ENCODE results near the gene ADARB1. TPM values are rescaled to one million over a fixed set of nuclear protein-coding genes. Genes with fewer than 3 reads are reported as not detected.

The ADARB1 gene
- polyA plus RNA-seq, 1 donor (not counting 4 experiments of a cell fraction or from before 2014, with no cell fraction given) = 13.0 TPM

DNA sequence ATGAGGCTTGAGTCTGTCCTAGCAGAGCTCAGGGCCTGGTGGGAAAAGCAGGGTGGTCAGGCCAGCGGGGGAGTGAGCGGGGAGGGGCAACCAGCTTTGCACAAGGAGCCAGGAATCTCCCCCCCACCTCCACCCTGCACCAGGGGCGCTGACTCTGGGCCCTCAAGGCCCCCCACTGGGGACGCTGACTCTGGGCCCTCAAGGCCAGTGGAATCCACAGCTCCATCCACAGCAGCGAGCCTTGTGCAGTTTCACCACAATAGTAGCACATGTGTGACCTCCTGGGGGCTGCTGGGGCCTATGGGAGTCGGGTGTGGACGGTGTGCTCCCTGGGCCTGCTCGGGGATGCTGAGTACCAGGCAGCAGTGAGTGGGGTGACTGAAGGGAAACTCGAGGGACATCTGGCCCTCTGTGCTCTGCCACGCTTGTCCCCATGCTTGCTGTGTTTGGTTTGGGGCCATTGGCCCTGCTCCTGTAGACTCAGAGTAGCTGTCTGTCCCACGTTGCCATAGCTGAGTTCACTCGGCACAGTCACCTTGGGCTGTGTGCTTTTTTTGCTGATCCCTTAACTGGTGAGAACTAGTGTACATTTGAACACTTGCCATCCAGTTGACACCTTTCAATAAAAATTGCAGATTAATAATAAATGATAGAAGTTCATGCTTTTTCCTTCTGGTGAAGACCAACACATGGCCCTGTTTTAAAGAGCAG, 89.2 kb downstream of the ADARB1 start:
- FAIRE-seq = no peak
- TF ChIP-seq, protein P1, sequence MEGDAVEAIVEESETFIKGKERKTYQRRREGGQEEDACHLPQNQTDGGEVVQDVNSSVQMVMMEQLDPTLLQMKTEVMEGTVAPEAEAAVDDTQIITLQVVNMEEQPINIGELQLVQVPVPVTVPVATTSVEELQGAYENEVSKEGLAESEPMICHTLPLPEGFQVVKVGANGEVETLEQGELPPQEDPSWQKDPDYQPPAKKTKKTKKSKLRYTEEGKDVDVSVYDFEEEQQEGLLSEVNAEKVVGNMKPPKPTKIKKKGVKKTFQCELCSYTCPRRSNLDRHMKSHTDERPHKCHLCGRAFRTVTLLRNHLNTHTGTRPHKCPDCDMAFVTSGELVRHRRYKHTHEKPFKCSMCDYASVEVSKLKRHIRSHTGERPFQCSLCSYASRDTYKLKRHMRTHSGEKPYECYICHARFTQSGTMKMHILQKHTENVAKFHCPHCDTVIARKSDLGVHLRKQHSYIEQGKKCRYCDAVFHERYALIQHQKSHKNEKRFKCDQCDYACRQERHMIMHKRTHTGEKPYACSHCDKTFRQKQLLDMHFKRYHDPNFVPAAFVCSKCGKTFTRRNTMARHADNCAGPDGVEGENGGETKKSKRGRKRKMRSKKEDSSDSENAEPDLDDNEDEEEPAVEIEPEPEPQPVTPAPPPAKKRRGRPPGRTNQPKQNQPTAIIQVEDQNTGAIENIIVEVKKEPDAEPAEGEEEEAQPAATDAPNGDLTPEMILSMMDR (optimal IDR thresholded peaks at IDR 0.05 in 1 of 3, IDR thresholded peaks at IDR 0.05 in 1 of 3, conservative IDR thresholded peaks at IDR 0.05 in 1 of 3; ENCODE audit: extremely low read depth in 1 of 3, insufficient read depth in 2 of 3, low read length in 3 of 3) = no peak
- TF ChIP-seq EZH2 (IDR thresholded peaks at IDR 0.05; ENCODE audit: low read length) = no peak
- Histone ChIP-seq H3K27me3 (ENCODE audit: control insufficient read depth, extremely low read depth, insufficient read depth, low read length) (no peaks in the 10 kb centered on the region), H4K20me1 (ENCODE audit: control insufficient read depth, extremely low read depth, insufficient read depth, low read length) (no peaks in the 10 kb centered on the region), H3K4me1 (ENCODE audit: control insufficient read depth, extremely low read depth, insufficient read depth, low read length) (peaks cover 9% of the 10 kb centered on the region), H3K9me1 (ENCODE audit: control insufficient read depth, extremely low read depth, insufficient read depth, low read length) (peaks cover 2% of the 10 kb centered on the region), H3K27ac (ENCODE audit: control insufficient read depth, insufficient read depth, low read length) (no peak overlapping the region), H3K36me3 (ENCODE audit: control insufficient read depth in 2 of 2, extremely low read depth in 1 of 2, insufficient read depth in 2 of 2, low read length in 2 of 2) (peaks cover 0 to 9% of the 10 kb centered on the region in 2 experiments), H3K4me3 (ENCODE audit: control insufficient read depth in 2 of 3, extremely low read depth in 1 of 3, insufficient read depth in 2 of 3, low read depth in 1 of 3, low read length in 3 of 3) (no peak overlapping the region), H3K9me3 (ENCODE audit: control insufficient read depth, low read depth, low read length) (no peaks in the 10 kb centered on the region), H3K4me2 (ENCODE audit: control insufficient read depth, extremely low read depth, insufficient read depth, low read depth, low read length) (no peak overlapping the region), H3K9ac (ENCODE audit: control insufficient read depth, extremely low read depth, insufficient read depth, low read length) (no peak overlapping the region), H3K79me2 (ENCODE audit: control insufficient read depth, insufficient read depth, low read length) (no peaks in the 10 kb centered on the region), H2AFZ (ENCODE audit: control insufficient read depth, low read length) (no peak overlapping the region)
- no peak for DNase-seq (ENCODE audit: low read depth, low spot score)
- dilution Hi-C loops (cut with MboI; ENCODE audit: extremely low pct_ligation_motif_present, low sequenced_read_pairs) = no loop called here

DNA sequence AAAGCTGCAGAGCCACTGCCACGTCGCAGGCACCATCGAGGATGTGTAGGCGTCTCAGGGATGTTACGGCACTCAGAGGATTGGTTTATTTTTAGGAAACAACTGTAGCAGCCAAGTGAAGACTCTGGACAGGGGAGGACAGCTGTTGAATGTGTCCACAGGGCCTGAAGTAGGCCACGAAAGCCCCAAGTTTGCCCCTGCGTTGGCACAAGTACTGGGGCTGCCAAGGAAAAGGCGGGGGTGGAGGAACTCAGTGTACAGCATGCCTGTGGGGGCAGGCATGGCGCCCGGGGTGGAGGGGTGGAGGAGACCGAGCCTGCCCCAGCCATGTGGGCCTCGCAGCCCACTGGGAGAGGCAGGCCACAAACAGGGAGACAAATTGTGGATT, 89.7 kb downstream of the ADARB1 start:
- Histone ChIP-seq H3K9ac (ENCODE audit: control insufficient read depth, extremely low read depth, insufficient read depth, low read length) (no peak overlapping the region), H3K36me3 (ENCODE audit: control insufficient read depth in 2 of 2, extremely low read depth in 1 of 2, insufficient read depth in 2 of 2, low read length in 2 of 2) (peaks cover 0 to 9% of the 10 kb centered on the region in 2 experiments), H2AFZ (ENCODE audit: control insufficient read depth, low read length) (no peak overlapping the region), H3K27ac (ENCODE audit: control insufficient read depth, insufficient read depth, low read length) (no peak overlapping the region), H3K4me3 (ENCODE audit: control insufficient read depth in 2 of 3, extremely low read depth in 1 of 3, insufficient read depth in 2 of 3, low read depth in 1 of 3, low read length in 3 of 3) (no peak overlapping the region), H3K9me3 (ENCODE audit: control insufficient read depth, low read depth, low read length) (no peaks in the 10 kb centered on the region), H3K4me2 (ENCODE audit: control insufficient read depth, extremely low read depth, insufficient read depth, low read depth, low read length) (no peak overlapping the region), H4K20me1 (ENCODE audit: control insufficient read depth, extremely low read depth, insufficient read depth, low read length) (no peaks in the 10 kb centered on the region), H3K79me2 (ENCODE audit: control insufficient read depth, insufficient read depth, low read length) (no peaks in the 10 kb centered on the region), H3K27me3 (ENCODE audit: control insufficient read depth, extremely low read depth, insufficient read depth, low read length) (no peaks in the 10 kb centered on the region), H3K9me1 (ENCODE audit: control insufficient read depth, extremely low read depth, insufficient read depth, low read length) (peaks cover 2% of the 10 kb centered on the region), H3K4me1 (ENCODE audit: control insufficient read depth, extremely low read depth, insufficient read depth, low read length) (peaks cover 9% of the 10 kb centered on the region)
- dilution Hi-C loops (cut with MboI; ENCODE audit: extremely low pct_ligation_motif_present, low sequenced_read_pairs) = no loop called here
- no peak for FAIRE-seq
- TF ChIP-seq, protein P1 (optimal IDR thresholded peaks at IDR 0.05 in 1 of 3, IDR thresholded peaks at IDR 0.05 in 1 of 3, conservative IDR thresholded peaks at IDR 0.05 in 1 of 3; ENCODE audit: extremely low read depth in 1 of 3, insufficient read depth in 2 of 3, low read length in 3 of 3) = no peak
- no peak for TF ChIP-seq EZH2 (IDR thresholded peaks at IDR 0.05; ENCODE audit: low read length)
- no peak for DNase-seq (ENCODE audit: low read depth, low spot score)
